BE2C (cell line): ENCODE data around the gene ZNF746.
"Not testable (repeated sequence)": the region's sequence is repeated elsewhere in the genome, so short reads cannot be mapped to it uniquely, and the experiment has no call there.

ENCODE experiments used
- DNase-seq: peaks from one replicate; pipeline ENCODE4 v3.0.0-alpha.2; 2020
- H3K27me3 ChIP-seq: fragments of 250-450 bp; sonication (Bioruptor Pico); 2 replicates; pipeline ENCODE4 v1.5.1; 2020; ENCODE audit warnings: mild to moderate bottlenecking
- H3K36me3 ChIP-seq: fragments of 250-450 bp; sonication (Bioruptor Pico); 2 replicates; pipeline ENCODE4 v1.5.1; 2020; ENCODE audit warnings: mild to moderate bottlenecking
- H3K4me1 ChIP-seq: fragments of 250-450 bp; sonication (Bioruptor Pico); 2 replicates; pipeline ENCODE4 v1.5.1; 2020
- H3K4me3 ChIP-seq: 2 replicates; pipeline ENCODE4 v1.5.1; 2011; ENCODE audit warnings: low read depth, low read length
- H3K9me3 ChIP-seq: fragments of 250-450 bp; sonication (Bioruptor Pico); 2 replicates; pipeline ENCODE4 v1.5.1; 2020
- TF ChIP-seq, protein P1 (sequence below): IDR thresholded peaks from 2 replicates; pipeline ENCODE4 v1.5.1; 2012; ENCODE audit warnings: mild to moderate bottlenecking, low read depth, low read length

Gene ZNF746

DNA sequence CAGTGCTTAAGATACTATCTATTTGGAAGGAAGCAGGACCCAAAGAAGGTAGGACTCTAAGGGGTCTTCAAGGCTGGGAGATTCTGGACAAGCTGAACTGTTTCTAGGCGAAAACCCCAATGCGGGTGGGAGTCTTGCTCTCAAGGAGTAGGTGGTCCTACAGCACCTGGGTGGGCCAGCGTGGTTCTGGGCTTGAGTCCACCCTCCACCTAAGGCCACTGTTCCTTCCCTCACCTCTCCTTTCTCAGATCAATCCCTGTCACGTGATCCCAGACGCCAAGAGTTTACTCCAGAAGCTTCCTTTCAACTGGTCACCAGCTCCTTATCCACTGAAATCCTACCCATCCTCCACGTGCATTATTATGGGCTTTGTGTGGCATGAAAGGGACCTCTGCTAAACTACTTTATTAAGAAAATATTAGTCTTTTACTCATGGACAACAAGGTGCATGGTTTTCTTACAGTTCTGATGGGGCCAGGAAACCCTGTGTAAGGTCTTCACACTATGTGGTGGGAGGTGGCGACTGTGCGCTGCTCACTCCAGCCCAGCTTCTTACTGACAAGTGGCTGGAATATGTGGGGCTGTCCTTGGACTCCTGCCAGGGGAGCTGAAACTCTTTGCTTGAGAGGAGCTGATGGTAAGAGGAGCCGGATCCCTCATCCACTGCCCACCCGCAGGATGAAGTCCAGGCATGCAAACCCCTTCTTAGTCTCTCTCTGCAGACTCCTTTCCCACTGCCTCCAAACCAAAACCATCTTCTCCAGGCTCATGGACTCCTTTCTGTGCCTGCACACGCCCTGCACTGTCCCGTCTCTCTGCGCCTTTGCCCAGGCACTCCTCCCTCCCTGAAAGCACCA, 1.6 kb downstream of the ZNF746 start:
- DNase-seq, result peak; percentile 80
- no peaks in the 10 kb centered on the region for H3K9me3 ChIP-seq
- peak overlapping the region; percentile 88 for H3K4me3 ChIP-seq
- TF ChIP-seq, protein P1, sequence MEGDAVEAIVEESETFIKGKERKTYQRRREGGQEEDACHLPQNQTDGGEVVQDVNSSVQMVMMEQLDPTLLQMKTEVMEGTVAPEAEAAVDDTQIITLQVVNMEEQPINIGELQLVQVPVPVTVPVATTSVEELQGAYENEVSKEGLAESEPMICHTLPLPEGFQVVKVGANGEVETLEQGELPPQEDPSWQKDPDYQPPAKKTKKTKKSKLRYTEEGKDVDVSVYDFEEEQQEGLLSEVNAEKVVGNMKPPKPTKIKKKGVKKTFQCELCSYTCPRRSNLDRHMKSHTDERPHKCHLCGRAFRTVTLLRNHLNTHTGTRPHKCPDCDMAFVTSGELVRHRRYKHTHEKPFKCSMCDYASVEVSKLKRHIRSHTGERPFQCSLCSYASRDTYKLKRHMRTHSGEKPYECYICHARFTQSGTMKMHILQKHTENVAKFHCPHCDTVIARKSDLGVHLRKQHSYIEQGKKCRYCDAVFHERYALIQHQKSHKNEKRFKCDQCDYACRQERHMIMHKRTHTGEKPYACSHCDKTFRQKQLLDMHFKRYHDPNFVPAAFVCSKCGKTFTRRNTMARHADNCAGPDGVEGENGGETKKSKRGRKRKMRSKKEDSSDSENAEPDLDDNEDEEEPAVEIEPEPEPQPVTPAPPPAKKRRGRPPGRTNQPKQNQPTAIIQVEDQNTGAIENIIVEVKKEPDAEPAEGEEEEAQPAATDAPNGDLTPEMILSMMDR, result no peak
- H3K36me3 ChIP-seq, result peaks cover 24% of the 10 kb centered on the region
- H3K4me1 ChIP-seq, result no peaks in the 10 kb centered on the region
- H3K27me3 ChIP-seq, result no peaks in the 10 kb centered on the region; the same call in 1 of the 2 replicates

DNA sequence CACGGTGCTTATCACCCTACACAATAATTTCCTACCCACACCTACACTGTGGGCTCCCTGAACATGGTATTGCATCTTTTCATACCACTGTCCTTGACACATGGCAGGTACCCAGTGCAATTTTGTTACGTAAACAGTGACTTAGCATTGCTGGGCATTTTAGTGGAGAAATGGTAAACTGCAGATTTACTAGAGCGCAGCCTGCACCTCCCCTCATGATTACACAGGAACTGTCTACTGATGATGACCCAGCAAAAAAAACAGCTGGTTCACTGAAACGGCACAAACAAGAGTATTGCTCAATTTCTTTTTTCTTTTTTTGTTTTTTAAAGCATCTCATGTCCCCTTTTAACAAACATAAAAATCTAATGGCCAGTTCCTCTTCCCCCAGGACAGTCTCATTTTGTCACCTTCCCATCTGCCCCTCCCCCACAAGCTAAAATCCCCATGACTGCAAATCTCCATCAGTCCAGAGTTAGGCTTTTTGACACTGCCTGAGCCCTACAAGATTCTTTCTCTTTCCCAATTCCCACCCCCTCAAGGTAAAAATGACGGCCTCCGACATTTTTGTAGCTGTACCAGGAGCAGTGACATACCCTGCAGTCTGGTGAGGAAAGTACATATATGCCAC, 2.8 kb downstream of the ZNF746 start:
- no peak for DNase-seq
- H3K4me3 ChIP-seq, result no peak overlapping the region
- H3K27me3 ChIP-seq, result no peaks in the 10 kb centered on the region; the same call in 1 of the 2 replicates
- peaks cover 32% of the 10 kb centered on the region for H3K36me3 ChIP-seq
- no peaks in the 10 kb centered on the region for H3K9me3 ChIP-seq
- H3K4me1 ChIP-seq, result no peaks in the 10 kb centered on the region
- TF ChIP-seq, protein P1, result no peak

DNA sequence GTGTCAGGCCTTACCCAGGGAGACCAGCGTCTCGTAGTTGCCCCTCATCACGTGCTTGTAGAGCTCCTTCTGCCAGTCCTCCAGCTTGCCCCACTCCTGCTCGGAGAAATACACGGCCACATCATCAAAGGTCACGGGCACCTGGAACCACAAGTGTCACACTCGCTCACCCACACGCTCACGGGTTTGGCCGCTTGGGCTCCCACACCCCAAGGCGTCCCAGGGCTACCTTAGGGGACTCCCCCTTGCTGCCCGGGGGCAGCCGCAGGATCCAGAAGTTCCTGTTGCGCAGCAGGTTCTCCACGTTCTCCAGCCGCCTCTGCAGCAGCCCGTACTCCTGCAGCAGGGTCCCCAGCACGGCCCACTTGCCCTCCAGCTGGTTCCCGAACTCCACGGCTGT, 3.6 kb downstream of the ZNF746 start:
- peaks cover 41% of the 10 kb centered on the region for H3K36me3 ChIP-seq
- not testable (repeated sequence) for H3K9me3 ChIP-seq, H3K4me1 ChIP-seq, H3K4me3 ChIP-seq, H3K27me3 ChIP-seq, DNase-seq

DNA sequence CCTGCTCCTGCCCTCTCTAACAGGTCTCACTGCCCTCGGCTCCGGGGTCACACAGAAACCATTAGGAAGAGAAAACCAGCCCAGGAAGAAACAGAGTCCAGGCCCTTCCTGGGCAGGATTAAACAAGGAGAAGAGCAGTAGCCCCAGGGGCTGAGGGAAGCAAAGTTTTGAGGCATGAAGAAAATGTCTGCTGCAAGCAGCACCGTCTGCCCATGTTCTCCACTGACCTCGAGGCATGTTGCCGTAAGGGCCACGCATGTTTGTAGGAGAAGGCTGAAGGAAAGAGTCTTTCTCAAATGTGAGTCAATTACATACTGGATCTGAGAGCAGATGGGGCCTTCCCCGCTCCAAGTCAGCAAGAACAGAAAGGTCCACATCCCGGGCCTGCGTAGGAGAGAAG, 4.2 kb downstream of the ZNF746 start:
- Histone ChIP-seq H3K36me3 (peaks cover 44% of the 10 kb centered on the region), H3K4me1 (no peaks in the 10 kb centered on the region), H3K4me3 (no peak overlapping the region), H3K27me3 (no peaks in the 10 kb centered on the region), H3K9me3 (no peaks in the 10 kb centered on the region)
- TF ChIP-seq, protein P1, result no peak
- DNase-seq, result no peak

DNA sequence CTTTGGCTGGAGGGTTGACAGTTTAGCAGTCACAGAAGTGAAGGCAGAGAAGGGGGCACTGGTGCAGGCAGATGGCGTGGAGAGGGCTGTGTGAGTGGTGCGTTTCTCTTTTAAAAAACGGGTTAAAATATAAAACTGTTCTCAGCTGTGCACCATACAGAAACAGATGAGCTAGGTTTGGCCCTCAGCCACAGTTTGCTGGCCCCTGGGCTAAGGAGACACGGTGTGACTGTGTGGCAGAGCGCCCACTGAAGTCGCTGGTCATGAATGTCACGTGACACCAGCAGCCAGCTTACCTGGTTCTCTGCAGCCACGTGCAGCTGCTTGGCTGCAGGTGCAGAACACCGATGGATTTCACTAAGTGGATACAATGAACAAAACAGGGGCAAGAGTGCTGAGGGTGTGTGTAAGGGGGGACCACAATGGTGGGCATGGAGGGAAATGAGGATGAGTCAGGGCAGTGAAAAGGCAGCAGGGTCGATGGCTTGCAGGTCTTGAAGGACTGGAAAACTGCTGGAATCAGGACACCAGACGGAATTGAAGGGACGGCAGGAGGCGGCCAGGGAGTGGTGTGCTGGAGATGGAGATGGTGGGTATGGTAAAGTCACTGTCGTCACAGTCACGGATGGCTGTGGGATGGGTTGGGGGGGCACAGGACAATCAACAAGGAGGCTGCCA, 7.4 kb downstream of the ZNF746 start:
- H3K27me3 ChIP-seq, result no peaks in the 10 kb centered on the region
- no peak for DNase-seq
- H3K4me3 ChIP-seq, result no peak overlapping the region
- TF ChIP-seq, protein P1, result no peak
- H3K36me3 ChIP-seq, result peaks cover 62% of the 10 kb centered on the region
- H3K4me1 ChIP-seq, result no peaks in the 10 kb centered on the region
- H3K9me3 ChIP-seq, result no peaks in the 10 kb centered on the region

DNA sequence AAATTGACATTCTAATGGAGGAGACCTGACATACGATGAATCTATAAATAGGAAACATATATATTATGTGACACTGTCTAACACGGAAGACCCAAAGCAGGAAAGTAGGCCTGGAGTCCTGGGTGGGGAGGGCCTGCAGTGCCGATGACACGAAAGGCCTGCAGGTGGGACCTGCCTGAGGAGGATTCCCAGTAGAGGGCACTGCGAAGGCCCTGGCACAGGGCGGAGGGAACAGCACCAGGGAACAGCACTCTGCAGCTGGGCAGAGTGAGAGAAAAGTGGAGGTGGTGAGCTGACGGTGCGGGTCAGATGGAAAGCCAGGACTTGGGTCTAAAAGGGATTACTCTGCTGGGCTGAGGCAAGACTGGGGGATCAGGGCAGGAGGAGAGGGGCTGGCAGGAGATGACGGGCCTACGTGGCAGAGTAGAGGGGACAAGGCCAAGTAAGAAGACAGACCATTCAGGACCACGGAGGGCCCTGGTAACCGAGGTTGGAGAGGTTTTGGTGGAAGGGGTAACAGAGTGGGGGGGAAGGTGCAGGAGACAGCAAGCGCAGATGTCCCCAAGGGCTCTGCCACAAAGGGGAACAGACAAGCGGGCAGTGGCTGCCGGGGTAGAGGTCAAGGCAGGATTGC, 8.1 kb downstream of the ZNF746 start:
- H3K27me3 ChIP-seq, result no peaks in the 10 kb centered on the region
- H3K9me3 ChIP-seq, result no peaks in the 10 kb centered on the region
- H3K4me3 ChIP-seq, result no peak overlapping the region
- H3K4me1 ChIP-seq, result no peaks in the 10 kb centered on the region
- no peak for DNase-seq
- H3K36me3 ChIP-seq, result peaks cover 63% of the 10 kb centered on the region
- TF ChIP-seq, protein P1, result peak; percentile 35
